ENCODE results near the gene IL1RAPL1.

The IL1RAPL1 gene

GRCh38 chrX:28847423-28847822 lies 260.2 kb downstream of the IL1RAPL1 start:
- Histone ChIP-seq H2AFZ (ENCODE audit: low read length) (no peak overlapping the region), H3K4me1 (ENCODE audit: insufficient read depth, low read length, poor library complexity, severe bottlenecking) (no peaks in the 10 kb centered on the region), H3F3A (ENCODE audit: low read depth) (no peaks in the 10 kb centered on the region), H3K9me3 (ENCODE audit: insufficient read depth, low read depth, low read length) (no peaks in the 10 kb centered on the region), H3K36me3 (ENCODE audit: insufficient read depth, low read length) (no peaks in the 10 kb centered on the region), H3K9me2 (replicated peaks; ENCODE audit: low read depth, low read length) (no peaks in the 10 kb centered on the region), H3K4me3 (ENCODE audit: low read length, poor library complexity, severe bottlenecking) (no peak overlapping the region), H3K27me3 (ENCODE audit: insufficient read depth, low read length, poor library complexity, severe bottlenecking) (no peaks in the 10 kb centered on the region), H4K20me1 (ENCODE audit: insufficient read depth, low read length, poor library complexity, severe bottlenecking) (no peaks in the 10 kb centered on the region), H3K79me2 (ENCODE audit: insufficient read depth, low read length) (no peaks in the 10 kb centered on the region), H3K9ac (ENCODE audit: low read depth, low read length, poor library complexity, severe bottlenecking) (no peak overlapping the region), H3K4me2 (ENCODE audit: low read depth, low read length, poor library complexity, severe bottlenecking) (no peak overlapping the region)
- TF ChIP-seq CTCF (conservative IDR thresholded peaks at IDR 0.05; ENCODE audit: low read length) = no peak

GRCh38 chrX:28848707-28849106 lies 261.5 kb downstream of the IL1RAPL1 start:
- Histone ChIP-seq H3K36me3 (ENCODE audit: insufficient read depth, low read length) (no peaks in the 10 kb centered on the region), H3F3A (ENCODE audit: low read depth) (no peaks in the 10 kb centered on the region), H3K79me2 (ENCODE audit: insufficient read depth, low read length) (no peaks in the 10 kb centered on the region), H3K4me2 (ENCODE audit: low read depth, low read length, poor library complexity, severe bottlenecking) (no peak overlapping the region), H3K9me2 (replicated peaks; ENCODE audit: low read depth, low read length) (no peaks in the 10 kb centered on the region), H3K27me3 (ENCODE audit: insufficient read depth, low read length, poor library complexity, severe bottlenecking) (no peaks in the 10 kb centered on the region), H4K20me1 (ENCODE audit: insufficient read depth, low read length, poor library complexity, severe bottlenecking) (no peaks in the 10 kb centered on the region), H3K9ac (ENCODE audit: low read depth, low read length, poor library complexity, severe bottlenecking) (no peak overlapping the region), H2AFZ (ENCODE audit: low read length) (no peak overlapping the region), H3K4me1 (ENCODE audit: insufficient read depth, low read length, poor library complexity, severe bottlenecking) (no peaks in the 10 kb centered on the region), H3K4me3 (ENCODE audit: low read length, poor library complexity, severe bottlenecking) (no peak overlapping the region), H3K9me3 (ENCODE audit: insufficient read depth, low read depth, low read length) (no peaks in the 10 kb centered on the region)
- TF ChIP-seq EZH2phosphoT487 (IDR thresholded peaks at IDR 0.05; ENCODE audit: borderline replicate concordance) (no peak), CTCF (conservative IDR thresholded peaks at IDR 0.05; ENCODE audit: low read length) (no peak)

- Histone ChIP-seq H3K4me2 (ENCODE audit: low read depth, low read length, poor library complexity, severe bottlenecking) (no peak overlapping the region), H3K9ac (ENCODE audit: low read depth, low read length, poor library complexity, severe bottlenecking) (no peak overlapping the region), H3F3A (ENCODE audit: low read depth) (no peaks in the 10 kb centered on the region), H3K79me2 (ENCODE audit: insufficient read depth, low read length) (no peaks in the 10 kb centered on the region), H3K36me3 (ENCODE audit: insufficient read depth, low read length) (no peaks in the 10 kb centered on the region), H2AFZ (ENCODE audit: low read length) (no peak overlapping the region), H3K9me3 (ENCODE audit: insufficient read depth, low read depth, low read length) (no peaks in the 10 kb centered on the region), H3K9me2 (replicated peaks; ENCODE audit: low read depth, low read length) (no peaks in the 10 kb centered on the region), H3K27me3 (ENCODE audit: insufficient read depth, low read length, poor library complexity, severe bottlenecking) (no peaks in the 10 kb centered on the region), H3K4me3 (ENCODE audit: low read length, poor library complexity, severe bottlenecking) (no peak overlapping the region), H3K4me1 (ENCODE audit: insufficient read depth, low read length, poor library complexity, severe bottlenecking) (no peaks in the 10 kb centered on the region), H4K20me1 (ENCODE audit: insufficient read depth, low read length, poor library complexity, severe bottlenecking) (no peaks in the 10 kb centered on the region)
- TF ChIP-seq CTCF (conservative IDR thresholded peaks at IDR 0.05; ENCODE audit: low read length) (no peak), EZH2phosphoT487 (IDR thresholded peaks at IDR 0.05; ENCODE audit: borderline replicate concordance) (no peak)
Observed at GRCh38 chrX:28850955-28851354, 263.7 kb downstream of the IL1RAPL1 start.
